Gastrocnemius medialis (tissue), 4 donors: ENCODE results near the gene DHRS12.

Experiments
- CTCF ChIP-seq, 5 experiments: fragments of 450-650 bp in 3 of 5; fragments of 200-600 bp in 2 of 5; sonication (generic) in 2 of 5; IDR thresholded peaks in 4 of 5; conservative IDR thresholded peaks in 1 of 5; 1 replicate in 4 of 5; 2 replicates in 1 of 5; pipeline ENCODE4 v1.5.1; 2016 to 2019; ENCODE audit warnings: antibody characterized with exemption in 5 of 5, mild to moderate bottlenecking in 3 of 5, moderate library complexity in 3 of 5
- POLR2A ChIP-seq, 2 donors: fragments of 450-650 bp; IDR thresholded peaks; one replicate each; pipeline ENCODE4 v1.6.1; 2017; ENCODE audit warnings: antibody characterized with exemption in 2 of 2, mild to moderate bottlenecking in 2 of 2, moderate library complexity in 2 of 2

GRCh38 chr13:51786425-51787265, 17.3 kb downstream of the DHRS12 start:
- TF ChIP-seq CTCF (IDR thresholded peaks at IDR 0.05 in 4 of 5, conservative IDR thresholded peaks at IDR 0.05 in 1 of 5) (no peak), POLR2A (IDR thresholded peaks at IDR 0.05) (no peak)
